ENCODE measurements around the gene PKN2.

GRCh38 chr1:88875595-88875994 lies 191.5 kb downstream of the PKN2 start:
- TF ChIP-seq, protein P1, sequence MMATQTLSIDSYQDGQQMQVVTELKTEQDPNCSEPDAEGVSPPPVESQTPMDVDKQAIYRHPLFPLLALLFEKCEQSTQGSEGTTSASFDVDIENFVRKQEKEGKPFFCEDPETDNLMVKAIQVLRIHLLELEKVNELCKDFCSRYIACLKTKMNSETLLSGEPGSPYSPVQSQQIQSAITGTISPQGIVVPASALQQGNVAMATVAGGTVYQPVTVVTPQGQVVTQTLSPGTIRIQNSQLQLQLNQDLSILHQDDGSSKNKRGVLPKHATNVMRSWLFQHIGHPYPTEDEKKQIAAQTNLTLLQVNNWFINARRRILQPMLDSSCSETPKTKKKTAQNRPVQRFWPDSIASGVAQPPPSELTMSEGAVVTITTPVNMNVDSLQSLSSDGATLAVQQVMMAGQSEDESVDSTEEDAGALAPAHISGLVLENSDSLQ (IDR thresholded peaks at IDR 0.05), result no peak
- TF ChIP-seq LEF1 (IDR thresholded peaks at IDR 0.05; ENCODE audit: borderline replicate concordance) (no peak), CTBP1 (IDR thresholded peaks at IDR 0.05; ENCODE audit: borderline replicate concordance) (no peak), HDGF (IDR thresholded peaks at IDR 0.05; ENCODE audit: borderline replicate concordance) (no peak), BHLHE40 (IDR thresholded peaks at IDR 0.05; ENCODE audit: borderline replicate concordance) (no peak), SP1 (IDR thresholded peaks at IDR 0.05) (no peak), NFRKB (IDR thresholded peaks at IDR 0.05) (no peak), ARNT (IDR thresholded peaks at IDR 0.05) (no peak), FOXM1 (IDR thresholded peaks at IDR 0.05; ENCODE audit: borderline replicate concordance) (no peak), ZNF384 (IDR thresholded peaks at IDR 0.05) (no peak), ELF4 (IDR thresholded peaks at IDR 0.05) (no peak), L3MBTL2 (conservative IDR thresholded peaks at IDR 0.05) (no peak), SUZ12 (IDR thresholded peaks at IDR 0.05) (no peak), TARDBP (IDR thresholded peaks at IDR 0.05) (no peak)
